GM21381 (cell line): ENCODE data around the gene RHO.

Experiments used
- ATAC-seq: cut with Tn5 transposase; IDR thresholded peaks from one replicate; pipeline ENCODE4 v1.9.1; 2021; ENCODE audit warnings: mild to moderate bottlenecking, moderate library complexity; ENCODE audit not compliant: unreplicated experiment

RHO gene

GRCh38 chr3:129558772-129559564 is 30.5 kb downstream of the RHO start:
- no peak for ATAC-seq

- ATAC-seq = no peak
Measured at GRCh38 chr3:129559565-129560079, 31.2 kb downstream of the RHO start.

GRCh38 chr3:129560269-129560787 is 31.9 kb downstream of the RHO start:
- ATAC-seq = no peak

- no peak for ATAC-seq
Measured at GRCh38 chr3:129560911-129561594, 32.6 kb downstream of the RHO start.

GRCh38 chr3:129561619-129562248 is 33.3 kb downstream of the RHO start:
- no peak for ATAC-seq

GRCh38 chr3:129562803-129563202 is 34.4 kb downstream of the RHO start:
- ATAC-seq = no peak

GRCh38 chr3:129563332-129563731 is 34.9 kb downstream of the RHO start:
- no peak for ATAC-seq

GRCh38 chr3:129563850-129564535 is 35.6 kb downstream of the RHO start:
- ATAC-seq = no peak

GRCh38 chr3:129564981-129565644 is 36.7 kb downstream of the RHO start:
- ATAC-seq = no peak

GRCh38 chr3:129565902-129566301 is 37.5 kb downstream of the RHO start:
- ATAC-seq = no peak

- ATAC-seq = no peak
Measured at GRCh38 chr3:129567176-129567705, 38.8 kb downstream of the RHO start.

- no peak for ATAC-seq
Measured at GRCh38 chr3:129567939-129568338, 39.5 kb downstream of the RHO start.

- no peak for ATAC-seq
Measured at GRCh38 chr3:129569856-129570255, 41.4 kb downstream of the RHO start.

- ATAC-seq = no peak
Measured at GRCh38 chr3:129571605-129572547, 43.4 kb downstream of the RHO start.

GRCh38 chr3:129572603-129573002 is 44.2 kb downstream of the RHO start:
- ATAC-seq = no peak

GRCh38 chr3:129573493-129573892 is 45.1 kb downstream of the RHO start:
- no peak for ATAC-seq

GRCh38 chr3:129574206-129574605 is 45.8 kb downstream of the RHO start:
- ATAC-seq = no peak

- ATAC-seq = no peak
Measured at GRCh38 chr3:129575233-129575996, 47.0 kb downstream of the RHO start.
